ENCODE data around the gene PANX3. TPM values are rescaled to one million over a fixed set of nuclear protein-coding genes. Genes with fewer than 3 reads are reported as not detected.

Gene PANX3
- total RNA-seq, 1 donor from 2014 or later: not detected

- Histone ChIP-seq H3K9me3 (no peaks in the 10 kb centered on the region), H3K4me1 (peaks cover 0 to 3% of the 10 kb centered on the region in 2 donors), H3K27ac (peak overlapping the region; percentile 78 to 85), H3K36me3 (peaks cover 0 to 10% of the 10 kb centered on the region in 2 donors), H3K27me3 (no peaks in the 10 kb centered on the region), H3K4me3 (peak overlapping the region in 1 of 2 donors; percentile 2)
- intact Hi-C loops (cut with DNase I): loop anchor here (1.0 to 10.0 kb wide), 2 partner anchors 157 to 1242 kb away; partner anchors contain the start of genes HYLS1 and MSANTD2
- peak in 1 of 2 donors; percentile 65 for DNase-seq (ENCODE audit: low spot score in 2 of 2)
- no peak for TF ChIP-seq CTCF (IDR thresholded peaks at IDR 0.05)
Observed at GRCh38 chr11:124643042-124643604, 31.9 kb downstream of the PANX3 start.

GRCh38 chr11:124643605-124644425 lies 32.6 kb downstream of the PANX3 start:
- intact Hi-C loops (cut with DNase I): loop anchor here (1.0 to 10.0 kb wide), 5 partner anchors 25 to 1241 kb away; partner anchors contain the start of genes ESAM, HYLS1 and MSANTD2
- H3K4me3 ChIP-seq: peak overlapping the region in 1 of 2 donors; percentile 52
- peaks cover 0 to 3% of the 10 kb centered on the region in 2 donors for H3K4me1 ChIP-seq
- no peak for TF ChIP-seq CTCF (IDR thresholded peaks at IDR 0.05)
- peak in 1 of 2 donors; percentile 68 for DNase-seq (ENCODE audit: low spot score in 2 of 2)
- H3K27ac ChIP-seq: peak overlapping the region; percentile 78 to 85
- no peaks in the 10 kb centered on the region for H3K27me3 ChIP-seq
- H3K36me3 ChIP-seq: peaks cover 0 to 3% of the 10 kb centered on the region in 2 donors
- H3K9me3 ChIP-seq: no peaks in the 10 kb centered on the region

- H3K4me3 ChIP-seq: peak overlapping the region in 1 of 2 donors; percentile 52
Observed at GRCh38 chr11:124644426-124645280, 33.4 kb downstream of the PANX3 start.

GRCh38 chr11:124646148-124646547 lies 34.9 kb downstream of the PANX3 start:
- Histone ChIP-seq H3K27me3 (no peaks in the 10 kb centered on the region), H3K27ac (no peak overlapping the region), H3K4me3 (no peak overlapping the region), H3K4me1 (peaks cover 0 to 3% of the 10 kb centered on the region in 2 donors), H3K36me3 (no peaks in the 10 kb centered on the region), H3K9me3 (no peaks in the 10 kb centered on the region)
- DNase-seq (ENCODE audit: low spot score in 2 of 2): no peak
- intact Hi-C loops (cut with DNase I): loop anchor here (10.0 kb wide), 1 partner anchor 1239 kb away; the partner anchor contains the start of gene HYLS1
- TF ChIP-seq CTCF (IDR thresholded peaks at IDR 0.05): no peak

More at GRCh38 chr11:124644426-124645280, 33.4 kb downstream of the PANX3 start:
- Histone ChIP-seq H3K4me1 (peaks cover 0 to 3% of the 10 kb centered on the region in 2 donors), H3K36me3 (no peaks in the 10 kb centered on the region), H3K9me3 (no peaks in the 10 kb centered on the region), H3K27me3 (no peaks in the 10 kb centered on the region), H3K27ac (peak overlapping the region; percentile 78 to 85)
- intact Hi-C loops (cut with DNase I): loop anchor here (1.0 to 10.0 kb wide), 4 partner anchors 24 to 1240 kb away; partner anchors contain the start of genes ESAM and HYLS1
- peak; percentile 71 to 82 (median 75) for TF ChIP-seq CTCF (IDR thresholded peaks at IDR 0.05)
- DNase-seq (ENCODE audit: low spot score in 2 of 2): peak in 1 of 2 donors; percentile 79

- H3K9me3 ChIP-seq: no peaks in the 10 kb centered on the region
- H3K4me3 ChIP-seq: no peak overlapping the region
- no peaks in the 10 kb centered on the region for H3K27me3 ChIP-seq
- no peak for DNase-seq (ENCODE audit: low spot score in 2 of 2)
- intact Hi-C loops (cut with DNase I): loop anchor here (10.0 kb wide), 1 partner anchor 1236 kb away; the partner anchor contains the start of gene HYLS1
- no peaks in the 10 kb centered on the region for H3K4me1 ChIP-seq
- peaks cover 0 to 3% of the 10 kb centered on the region in 2 donors for H3K36me3 ChIP-seq
- H3K27ac ChIP-seq: no peak overlapping the region
- no peak for TF ChIP-seq CTCF (IDR thresholded peaks at IDR 0.05)
Observed at GRCh38 chr11:124648610-124649009, 37.4 kb downstream of the PANX3 start.

All from ascending aorta (tissue), 2 donors.